Peyer's patch (tissue), 4 donors: ENCODE data around the gene ALDH18A1. TPM values are rescaled to one million over a fixed set of nuclear protein-coding genes. Genes with fewer than 3 reads are reported as not detected.

Experiments used
- DNase-seq, 3 donors: peaks; one replicate each; pipeline ENCODE4 v3.0.0-alpha.2; 2017 to 2019
- H3K27ac ChIP-seq, 4 donors: fragments of 200-600 bp; sonication (generic); one replicate each; pipeline ENCODE4 v1.5.1; 2016 to 2019
- H3K27me3 ChIP-seq, 2 donors: fragments of 200-600 bp; sonication (generic); one replicate each; pipeline ENCODE4 v1.5.1; 2019
- H3K36me3 ChIP-seq, 3 donors: fragments of 200-600 bp; sonication (generic); one replicate each; pipeline ENCODE4 v1.5.1; 2016 to 2019
- H3K4me1 ChIP-seq, 4 donors: fragments of 200-600 bp; sonication (generic); one replicate each; pipeline ENCODE4 v1.5.1; 2016 to 2019
- H3K4me3 ChIP-seq, 4 donors: fragments of 200-600 bp; sonication (generic); 1 replicate in 3 of 4; 2 replicates in 1 of 4; pipeline ENCODE4 v1.5.1; 2016 to 2019; ENCODE audit warnings: mild to moderate bottlenecking in 1 of 4
- H3K9me3 ChIP-seq, 4 donors: fragments of 200-600 bp; sonication (generic); one replicate each; pipeline ENCODE4 v1.5.1; 2016 to 2019; ENCODE audit warnings: mild to moderate bottlenecking in 1 of 4
- CTCF ChIP-seq, 6 experiments: fragments of 450-650 bp in 4 of 6; fragments of 200-600 bp in 2 of 6; sonication (generic) in 1 of 6; IDR thresholded peaks; one replicate each; pipeline ENCODE4 v1.5.1; 2017 to 2019; ENCODE audit warnings: antibody characterized with exemption in 6 of 6, mild to moderate bottlenecking in 3 of 6, moderate library complexity in 1 of 6
- POLR2A ChIP-seq, 2 donors: fragments of 450-650 bp; IDR thresholded peaks; one replicate each; pipeline ENCODE4 v1.5.1; 2017; ENCODE audit warnings: antibody characterized with exemption in 2 of 2, mild to moderate bottlenecking in 2 of 2, moderate library complexity in 2 of 2
- total RNA-seq, 4 donors: library from RNA; depleted of rRNA; stranded (reverse); fragments of >200 nt; gene quantifications; one replicate each; pipeline ENCODE4 v1.1.0, GENCODE V29; 2016

Gene ALDH18A1
- total RNA-seq, 4 donors from 2014 or later: 108 to 319 (median 206) TPM

GRCh38 chr10:95562341-95562965 is 94.1 kb downstream of the ALDH18A1 start:
- Histone ChIP-seq H3K4me3 (no peak overlapping the region), H3K36me3 (no peaks in the 10 kb centered on the region), H3K27me3 (no peaks in the 10 kb centered on the region), H3K9me3 (no peaks in the 10 kb centered on the region), H3K27ac (peak overlapping the region in 2 of 4 donors; percentile 86 to 94), H3K4me1 (peaks cover 0 to 18% (median 7%) of the 10 kb centered on the region in 4 donors)
- no peak for TF ChIP-seq CTCF (IDR thresholded peaks at IDR 0.05)
- TF ChIP-seq POLR2A (IDR thresholded peaks at IDR 0.05): no peak
- peak in 1 of 3 donors; percentile 41 for DNase-seq

- no peak for DNase-seq
- H3K9me3 ChIP-seq: no peaks in the 10 kb centered on the region
- TF ChIP-seq CTCF (IDR thresholded peaks at IDR 0.05) (no peak), POLR2A (IDR thresholded peaks at IDR 0.05) (no peak)
- H3K4me3 ChIP-seq: peak overlapping the region; percentile 47 to 87 (median 71)
- no peaks in the 10 kb centered on the region for H3K27me3 ChIP-seq
- H3K27ac ChIP-seq: peak overlapping the region in 3 of 4 donors; percentile 59 to 94 (median 86)
- H3K4me1 ChIP-seq: peaks cover 0 to 18% (median 7%) of the 10 kb centered on the region in 4 donors
- H3K36me3 ChIP-seq: no peaks in the 10 kb centered on the region
These were observed 94.7 kb downstream of the ALDH18A1 start for GRCh38 chr10:95561864-95562177.

DNA sequence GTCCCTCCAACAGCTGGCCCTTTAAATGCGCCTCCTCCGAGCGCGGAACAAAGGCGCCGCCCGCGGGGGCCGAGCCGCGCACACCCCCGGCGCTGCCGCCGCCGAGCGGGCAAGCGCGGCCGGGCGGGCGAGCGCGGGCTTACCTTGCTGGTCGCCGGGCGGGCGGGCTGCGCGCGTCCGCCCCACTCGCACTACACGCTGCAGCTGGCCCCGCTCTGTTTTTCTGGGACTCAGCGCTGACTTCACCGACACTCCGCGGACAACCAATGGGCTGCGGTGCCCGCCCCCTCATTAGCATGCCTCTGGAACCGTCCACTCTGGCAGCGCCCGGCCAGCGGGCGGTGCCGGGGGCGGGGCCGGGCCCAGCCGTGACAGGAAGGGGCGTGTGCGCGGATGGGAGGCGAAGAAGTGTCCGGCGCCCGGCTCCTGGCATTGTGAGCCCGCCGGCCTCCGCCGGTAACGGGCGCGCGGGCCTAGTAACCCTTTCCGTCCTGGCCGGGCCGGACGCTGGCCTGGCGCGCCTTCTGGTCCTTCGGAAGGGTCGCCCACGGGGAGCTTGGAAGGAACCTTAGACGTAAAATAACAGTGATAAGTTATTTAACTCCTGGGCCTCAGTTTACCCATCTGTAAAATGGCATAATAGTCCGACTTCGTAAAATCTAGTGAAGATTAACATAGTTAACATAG is 95.2 kb downstream of the ALDH18A1 start, which contains the start of gene SORBS1:
Gene SORBS1, minus strand, starts transcription at position 195 of the 687 bp plus-strand sequence. CDS start 120,236 bp downstream, outside the sequence.
- Histone ChIP-seq H3K27me3 (no peaks in the 10 kb centered on the region), H3K36me3 (no peaks in the 10 kb centered on the region)

GRCh38 chr10:95560278-95561176 is 96.0 kb downstream of the ALDH18A1 start:
- DNase-seq: peak; percentile 44 to 76 (median 71)
- Histone ChIP-seq H3K4me1 (peaks cover 0 to 18% (median 7%) of the 10 kb centered on the region in 4 donors), H3K4me3 (peak overlapping the region; percentile 47 to 87 (median 71)), H3K9me3 (no peaks in the 10 kb centered on the region), H3K36me3 (no peaks in the 10 kb centered on the region), H3K27ac (peak overlapping the region; percentile 59 to 94 (median 80)), H3K27me3 (no peaks in the 10 kb centered on the region)
- TF ChIP-seq CTCF (IDR thresholded peaks at IDR 0.05) (peak in 1 of 6 experiments; percentile 2), POLR2A (IDR thresholded peaks at IDR 0.05) (no peak)

More for the DNA sequence above, 95.2 kb downstream of the ALDH18A1 start, which contains the start of gene SORBS1:
- TF ChIP-seq CTCF (IDR thresholded peaks at IDR 0.05) (no peak), POLR2A (IDR thresholded peaks at IDR 0.05) (peak; percentile 89 to 96)
- Histone ChIP-seq H3K9me3 (no peaks in the 10 kb centered on the region), H3K4me1 (peaks cover 0 to 18% (median 7%) of the 10 kb centered on the region in 4 donors), H3K4me3 (peak within 1 kb of the TSS; percentile 47 to 87 (median 71)), H3K27ac (peak within 1 kb of the TSS; percentile 59 to 94 (median 80))
- peak; percentile 92 to 98 (median 97) for DNase-seq

GRCh38 chr10:95559896-95560277 is 96.6 kb downstream of the ALDH18A1 start:
- Histone ChIP-seq H3K4me3 (peak overlapping the region; percentile 47 to 87 (median 71)), H3K9me3 (no peaks in the 10 kb centered on the region), H3K27me3 (no peaks in the 10 kb centered on the region), H3K36me3 (no peaks in the 10 kb centered on the region), H3K27ac (peak overlapping the region in 3 of 4 donors; percentile 73 to 94 (median 86)), H3K4me1 (peaks cover 0 to 18% (median 7%) of the 10 kb centered on the region in 4 donors)
- DNase-seq: peak in 1 of 3 donors; percentile 21
- no peak for TF ChIP-seq CTCF (IDR thresholded peaks at IDR 0.05)
- TF ChIP-seq POLR2A (IDR thresholded peaks at IDR 0.05): no peak
